HG02981 (cell line): ENCODE data around the gene AGTPBP1.
"Not testable (repeated sequence)": the region's sequence is repeated elsewhere in the genome, so short reads cannot be mapped to it uniquely, and the experiment has no call there.

Experiments
- ATAC-seq: cut with Tn5 transposase; IDR thresholded peaks from one replicate; pipeline ENCODE4 v1.9.1; 2021; ENCODE audit warnings: mild to moderate bottlenecking, moderate library complexity; ENCODE audit not compliant: unreplicated experiment

The AGTPBP1 gene

GRCh38 chr9:85741875-85742596 lies at the start of gene AGTPBP1:
Gene AGTPBP1 (minus strand): TSS chr9:85741954. CDS start chr9:85712533, 29,421 bp downstream.
- peak; percentile 74 for ATAC-seq

- ATAC-seq: not testable (repeated sequence)
Observed at GRCh38 chr9:85786116-85786515, 44.4 kb upstream of the AGTPBP1 start.

- not testable (repeated sequence) for ATAC-seq
Observed at GRCh38 chr9:85773844-85774243, 32.1 kb upstream of the AGTPBP1 start.

- not testable (repeated sequence) for ATAC-seq
Observed at GRCh38 chr9:85761802-85762201, 20.0 kb upstream of the AGTPBP1 start.

- ATAC-seq: not testable (repeated sequence)
Observed at GRCh38 chr9:85757716-85758115, 16.0 kb upstream of the AGTPBP1 start.

- ATAC-seq: not testable (repeated sequence)
Observed at GRCh38 chr9:85756216-85756615, 14.5 kb upstream of the AGTPBP1 start.

GRCh38 chr9:85746309-85746708 lies 4.6 kb upstream of the AGTPBP1 start:
- no peak for ATAC-seq

GRCh38 chr9:85745203-85745602 lies 3.4 kb upstream of the AGTPBP1 start:
- no peak for ATAC-seq

- ATAC-seq: no peak
Observed at GRCh38 chr9:85744480-85744879, 2.7 kb upstream of the AGTPBP1 start.

- ATAC-seq: no peak
Observed at GRCh38 chr9:85743275-85744128, 1.7 kb upstream of the AGTPBP1 start.

- ATAC-seq: no peak
Observed at GRCh38 chr9:85742597-85742936, 813 bp upstream of the AGTPBP1 start.

GRCh38 chr9:85741095-85741874 lies 469 bp downstream of the AGTPBP1 start:
- peak; percentile 38 for ATAC-seq

GRCh38 chr9:85740787-85741094 lies 1.0 kb downstream of the AGTPBP1 start:
- ATAC-seq: peak; percentile 5

- ATAC-seq: no peak
Observed at GRCh38 chr9:85738509-85738908, 3.2 kb downstream of the AGTPBP1 start.

GRCh38 chr9:85737671-85738070 lies 4.1 kb downstream of the AGTPBP1 start:
- ATAC-seq: no peak

GRCh38 chr9:85730916-85731630 lies 10.7 kb downstream of the AGTPBP1 start:
- no peak for ATAC-seq

GRCh38 chr9:85729882-85730281 lies 11.9 kb downstream of the AGTPBP1 start:
- ATAC-seq: no peak

GRCh38 chr9:85727500-85727899 lies 14.3 kb downstream of the AGTPBP1 start:
- ATAC-seq: no peak

GRCh38 chr9:85726737-85727136 lies 15.0 kb downstream of the AGTPBP1 start:
- no peak for ATAC-seq

GRCh38 chr9:85723215-85723614 lies 18.5 kb downstream of the AGTPBP1 start:
- no peak for ATAC-seq

GRCh38 chr9:85719411-85719810 lies 22.3 kb downstream of the AGTPBP1 start:
- ATAC-seq: not testable (repeated sequence)
